H1 (cell line): ENCODE results near the gene HIPK3. TPM values are rescaled to one million over a fixed set of nuclear protein-coding genes. Genes with fewer than 3 reads are reported as not detected.

Source experiments
- CTCF ChIA-PET: fragments of 300-600 bp; sonication (Branson Sonifier 250); formaldehyde crosslinking; loops from one replicate; lab custom pipeline; 2021; ENCODE audit not compliant: partially characterized antibody; lab: Charles Lee
- POLR2A ChIA-PET: fragments of 300-600 bp; sonication (Branson Sonifier 250); formaldehyde crosslinking; loops from one replicate; lab custom pipeline; 2021; ENCODE audit warnings: inconsistent platforms; ENCODE audit not compliant: partially characterized antibody; lab: Charles Lee
- DNase-seq, 2 experiments: peaks; one replicate each; pipeline versions ENCODE4 v3.0.0 to v3.0.0-alpha.2; 2010 to 2022; ENCODE audit warnings: low spot score in 2 of 2, low read depth in 1 of 2, mixed read lengths in 1 of 2
- FAIRE-seq: peaks from 2 replicates; lab custom pipeline; 2011; peaks lifted over from hg19 to GRCh38; lab: Jason Lieb, UNC
- H2AFZ ChIP-seq: 2 replicates; pipeline ENCODE4 v1.8.1; 2012; ENCODE audit warnings: low read length, inconsistent platforms
- H2AK5ac ChIP-seq: 2 replicates; pipeline ENCODE4 v1.6.1; 2013; ENCODE audit warnings: low read depth, low read length
- H2BK120ac ChIP-seq: replicated peaks from 2 replicates; pipeline ENCODE3; 2013; ENCODE audit warnings: low read depth, low read length, inconsistent platforms
- H2BK12ac ChIP-seq: 2 replicates; pipeline ENCODE4 v1.6.1; 2013; ENCODE audit warnings: low read depth, low read length
- H2BK15ac ChIP-seq: 2 replicates; pipeline ENCODE4 v1.6.1; 2013; ENCODE audit warnings: low read length
- H2BK20ac ChIP-seq: 2 replicates; pipeline ENCODE4 v1.6.1; 2013; ENCODE audit warnings: low read length
- H2BK5ac ChIP-seq: 2 replicates; pipeline ENCODE4 v1.6.1; 2013; ENCODE audit warnings: low read depth, low read length
- H3K14ac ChIP-seq: 2 replicates; pipeline ENCODE4 v1.6.1; 2013; ENCODE audit warnings: inconsistent platforms; ENCODE audit not compliant: insufficient read length
- H3K18ac ChIP-seq: 2 replicates; pipeline ENCODE4 v1.6.1; 2013; ENCODE audit warnings: low read length; ENCODE audit errors: extremely low read depth
- H3K23ac ChIP-seq: 2 replicates; pipeline ENCODE4 v1.6.1; 2013; ENCODE audit warnings: inconsistent platforms; ENCODE audit not compliant: insufficient read length
- H3K23me2 ChIP-seq: 2 replicates; pipeline ENCODE4 v1.6.1; 2013; ENCODE audit warnings: low read depth, low read length
- H3K27ac ChIP-seq: 2 replicates; pipeline ENCODE4 v1.6.1; 2011; ENCODE audit warnings: low read depth, low read length, inconsistent platforms
- H3K27me3 ChIP-seq, 4 experiments: replicated peaks in 1 of 4; 1 replicate in 1 of 4; 2 replicates in 3 of 4; pipeline versions ENCODE4 v1.6.1 to v1.8.1; 2011 to 2013; ENCODE audit warnings: low read length in 3 of 4, mild to moderate bottlenecking in 3 of 4, inconsistent platforms in 2 of 4, mixed read lengths in 2 of 4, moderate library complexity in 1 of 4; ENCODE audit not compliant: control insufficient read depth in 3 of 4, insufficient read depth in 3 of 4; ENCODE audit errors: extremely low read depth in 1 of 4
- H3K36me3 ChIP-seq, 4 experiments: 2 replicates each; pipeline versions ENCODE4 v1.6.1 to v1.8.1; 2011 to 2013; ENCODE audit warnings: mild to moderate bottlenecking in 4 of 4, low read length in 3 of 4, moderate library complexity in 2 of 4, control low read depth in 1 of 4, inconsistent platforms in 1 of 4; ENCODE audit not compliant: insufficient read depth in 4 of 4, control insufficient read depth in 2 of 4
- H3K4ac ChIP-seq: replicated peaks from 2 replicates; pipeline ENCODE3; 2013; ENCODE audit warnings: low read length, low read depth, mixed read lengths, inconsistent platforms; ENCODE audit not compliant: insufficient read length
- H3K4me1 ChIP-seq, 4 experiments: replicated peaks in 1 of 4; 1 replicate in 1 of 4; 2 replicates in 3 of 4; pipeline versions ENCODE4 v1.6.1 to v1.8.1; 2011 to 2013; ENCODE audit warnings: low read length in 3 of 4, inconsistent platforms in 2 of 4, mixed read lengths in 1 of 4; ENCODE audit not compliant: insufficient read depth in 4 of 4, control insufficient read depth in 3 of 4
- H3K4me2 ChIP-seq, 2 experiments: 2 replicates each; pipeline versions ENCODE4 v1.6.1 to v1.8.1; 2011 to 2013; ENCODE audit warnings: low read depth in 2 of 2, low read length in 2 of 2, control low read depth in 1 of 2, inconsistent platforms in 1 of 2, mild to moderate bottlenecking in 1 of 2; ENCODE audit not compliant: insufficient read depth in 1 of 2
- H3K4me3 ChIP-seq, 4 experiments: fragments of 200-600, 300-600 bp in 1 of 4; sonication (generic), shearing (Covaris generic), sonication (Bioruptor Twin) in 1 of 4; 2 replicates each; pipeline versions ENCODE4 v1.5.1 to v1.8.1; 2011 to 2016; ENCODE audit warnings: low read length in 4 of 4, low read depth in 3 of 4, control low read depth in 2 of 4, inconsistent platforms in 2 of 4, mild to moderate bottlenecking in 2 of 4, mixed read lengths in 1 of 4, moderate library complexity in 1 of 4; ENCODE audit not compliant: insufficient read depth in 2 of 4; ENCODE audit errors: extremely low read depth in 1 of 4
- H3K56ac ChIP-seq: replicated peaks from 2 replicates; pipeline ENCODE3; 2013; ENCODE audit warnings: low read depth, mild to moderate bottlenecking, mixed read lengths, low read length, inconsistent platforms; ENCODE audit not compliant: insufficient read length
- H3K79me1 ChIP-seq: 2 replicates; pipeline ENCODE4 v1.6.1; 2013; ENCODE audit warnings: low read depth, low read length, control low read depth
- H3K79me2 ChIP-seq, 2 experiments: 2 replicates each; pipeline versions ENCODE4 v1.6.1 to v1.8.1; 2012 to 2013; ENCODE audit warnings: low read length in 2 of 2, mild to moderate bottlenecking in 2 of 2, inconsistent platforms in 1 of 2; ENCODE audit not compliant: insufficient read depth in 2 of 2, control insufficient read depth in 1 of 2
- H3K9ac ChIP-seq, 4 experiments: replicated peaks in 1 of 4; 1 replicate in 1 of 4; 2 replicates in 3 of 4; pipeline versions ENCODE4 v1.6.1 to v1.8.1; 2011 to 2013; ENCODE audit warnings: low read depth in 3 of 4, low read length in 3 of 4, control low read depth in 2 of 4, mild to moderate bottlenecking in 2 of 4, moderate library complexity in 2 of 4, inconsistent platforms in 1 of 4; ENCODE audit errors: extremely low read depth in 1 of 4
- H3K9me3 ChIP-seq, 2 experiments: 2 replicates each; pipeline versions ENCODE4 v1.6.1 to v1.8.1; 2012 to 2013; ENCODE audit warnings: mild to moderate bottlenecking in 2 of 2, moderate library complexity in 2 of 2, control low read depth in 1 of 2, inconsistent platforms in 1 of 2, low read depth in 1 of 2, low read length in 1 of 2, mixed read lengths in 1 of 2; ENCODE audit not compliant: insufficient read depth in 2 of 2
- H4K20me1 ChIP-seq, 2 experiments: replicated peaks in 1 of 2; 2 replicates each; pipeline versions ENCODE3 to v1.8.1; 2011 to 2013; ENCODE audit warnings: inconsistent platforms in 2 of 2, low read length in 2 of 2, mild to moderate bottlenecking in 1 of 2; ENCODE audit not compliant: insufficient read depth in 2 of 2, control insufficient read depth in 1 of 2
- H4K5ac ChIP-seq: 2 replicates; pipeline ENCODE4 v1.6.1; 2013; ENCODE audit warnings: low read length, low read depth, mixed read lengths, inconsistent platforms; ENCODE audit not compliant: insufficient read length
- H4K8ac ChIP-seq: 2 replicates; pipeline ENCODE4 v1.8.0; 2013; ENCODE audit warnings: mild to moderate bottlenecking, moderate library complexity, low read length, inconsistent platforms; ENCODE audit not compliant: insufficient read depth; ENCODE audit errors: extremely low read depth
- H4K91ac ChIP-seq: replicated peaks from 2 replicates; pipeline ENCODE3; 2013; ENCODE audit warnings: low read length, mixed read lengths, inconsistent platforms; ENCODE audit not compliant: insufficient read length
- EZH2 ChIP-seq: fragments of 200-600 bp; sonication (generic); IDR thresholded peaks from 2 replicates; pipeline ENCODE4 v1.7.1; 2012; ENCODE audit warnings: low read depth, mild to moderate bottlenecking, moderate library complexity, low read length, inconsistent platforms; ENCODE audit not compliant: severe bottlenecking
- FOSL1 ChIP-seq: IDR thresholded peaks from 2 replicates; pipeline ENCODE4 v1.6.1; 2011; ENCODE audit warnings: mild to moderate bottlenecking, low read depth, low read length, moderate library complexity; ENCODE audit not compliant: insufficient read depth
- NANOG ChIP-seq: IDR thresholded peaks from 2 replicates; pipeline ENCODE4 v1.6.1; 2011; ENCODE audit warnings: low read length, low read depth, mild to moderate bottlenecking, inconsistent platforms; ENCODE audit not compliant: insufficient read depth, poor library complexity, severe bottlenecking
- SIRT6 ChIP-seq: IDR thresholded peaks from one replicate; pipeline ENCODE4 v1.7.1; 2012; ENCODE audit warnings: low read length, inconsistent platforms
- SUZ12 ChIP-seq: fragments of 200-600 bp; sonication (generic); IDR thresholded peaks from 2 replicates; pipeline ENCODE4 v1.6.1; 2012; ENCODE audit warnings: mild to moderate bottlenecking, inconsistent platforms, low read length, moderate library complexity, mixed read lengths
- TEAD4 ChIP-seq: IDR thresholded peaks from 2 replicates; pipeline ENCODE4 v1.6.1; 2012; ENCODE audit warnings: low read depth, low read length, inconsistent platforms, mixed read lengths
- WGBS, 2 experiments: shearing (Covaris generic) in 1 of 2; methylation state at CpG; one replicate each; pipeline versions ENCODE4 v1.1.6 to v1.1.7; 2013 to 2015; ENCODE audit warnings: low lambda C conversion rate in 2 of 2, mixed read lengths in 2 of 2, inconsistent platforms in 1 of 2, low coverage in 1 of 2, missing lambda C conversion rate in 1 of 2; ENCODE audit not compliant: insufficient replicate concordance in 2 of 2, insufficient coverage in 1 of 2, insufficient read length in 1 of 2; ENCODE audit errors: extremely low coverage in 1 of 2, missing lambda C conversion rate in 1 of 2; 5-methylcytosine and 5-hydroxymethylcytosine counted together
- polyA plus RNA-seq, 7 experiments: library from polyadenylated mRNA; depleted of rRNA in 3 of 7; stranded (reverse) in 5 of 7; unstranded in 2 of 7; fragments of >200 nt in 5 of 7; fragments of 200-250 nt in 2 of 7; gene quantifications; 1 replicate in 5 of 7; 2 replicates in 1 of 7; 4 replicates in 1 of 7; pipeline versions ENCODE4 v1.2.1 to v1.2.3, GENCODE V29; 2011 to 2013; ENCODE audit warnings: missing spikeins in 2 of 7, mixed read lengths in 2 of 7
- total RNA-seq: library from RNA; stranded (reverse); fragmentation: NEBNext Ultra II Directional; extraction: Animal tissue kit (Norgen Biotek cat#: 25700); gene quantifications from 2 replicates; pipeline ENCODE4 v1.2.1, GENCODE V29; 2021
- TF ChIP-seq, protein P1 (sequence below): IDR thresholded peaks from 2 replicates; pipeline ENCODE4 v1.6.1; 2011; ENCODE audit warnings: low read length, improper control_type of control experiment
- TF ChIP-seq, protein P2 (sequence below): IDR thresholded peaks from 2 replicates; pipeline ENCODE4 v1.6.1; 2012; ENCODE audit warnings: inconsistent platforms

The HIPK3 gene
- total and polyA plus RNA-seq, 2 of the 8 experiments (the other 6 are each of a cell fraction or from before 2014, with no cell fraction given) = 5.0 to 22.3 TPM

DNA sequence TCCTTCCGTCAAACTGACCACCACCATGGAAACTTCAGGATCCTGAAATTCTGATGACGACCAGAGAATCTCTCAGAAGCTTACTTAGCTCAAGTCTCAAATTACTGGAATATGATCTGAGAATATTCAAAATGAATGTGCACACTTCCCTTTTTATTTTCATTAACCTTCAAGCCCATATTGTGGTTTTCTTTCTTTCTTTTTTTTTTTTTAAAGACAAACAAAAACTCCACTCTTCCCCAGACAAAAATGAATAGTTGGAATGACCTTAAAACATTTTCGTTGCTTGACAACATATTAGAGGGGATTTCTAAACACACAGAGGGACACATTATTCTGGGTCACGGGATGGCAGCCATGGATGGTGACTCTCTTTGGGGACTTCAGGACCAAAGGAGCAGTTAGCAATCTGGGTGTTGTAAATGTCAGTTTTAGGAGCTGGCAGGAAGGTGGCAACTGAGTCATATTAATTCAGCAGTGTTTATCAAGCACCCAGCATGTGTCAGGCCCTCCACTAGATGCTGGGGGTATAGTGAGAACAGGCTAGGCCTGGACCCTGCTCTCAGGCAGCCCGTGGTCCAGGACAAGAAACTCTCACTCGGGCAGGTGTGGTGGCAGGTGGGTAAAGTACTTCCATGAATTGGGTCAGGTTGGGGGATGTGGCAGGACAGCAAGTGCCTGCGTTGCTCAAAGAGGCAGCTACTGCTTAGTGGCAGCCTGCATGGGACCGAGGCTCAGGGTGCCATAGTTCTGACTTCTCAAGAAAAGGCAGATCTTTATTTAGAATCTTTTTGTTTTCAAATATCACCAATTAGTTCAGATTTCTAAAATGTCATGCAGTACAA lies 126.1 kb downstream of the HIPK3 start:
- Histone ChIP-seq H3K9ac (no peak overlapping the region), H2BK120ac (no peak overlapping the region), H2BK20ac (no peak overlapping the region), H3K23ac (no peak overlapping the region), H3K79me1 (no peaks in the 10 kb centered on the region), H3K18ac (no peak overlapping the region), H3K27ac (no peak overlapping the region), H3K36me3 (no peaks in the 10 kb centered on the region), H3K27me3 (peaks cover 0 to 5% (median 5%) of the 10 kb centered on the region in 4 experiments; a peak in 5 of 7 replicates), H3K79me2 (no peaks in the 10 kb centered on the region), H2BK5ac (no peak overlapping the region), H3K9me3 (peaks cover 0 to 4% of the 10 kb centered on the region in 2 experiments; a peak in 2 of 4 replicates), H2BK12ac (no peak overlapping the region), H3K4ac (no peak overlapping the region), H3K4me2 (no peak overlapping the region), H3K56ac (no peak overlapping the region), H2AK5ac (no peak overlapping the region), H2BK15ac (no peak overlapping the region), H4K8ac (no peak overlapping the region), H2AFZ (no peak overlapping the region), H4K91ac (no peak overlapping the region), H3K4me1 (no peaks in the 10 kb centered on the region), H3K4me3 (no peak overlapping the region), H4K5ac (no peak overlapping the region), H3K14ac (no peak overlapping the region), H3K23me2 (peaks cover 2% of the 10 kb centered on the region; the same call in 1 of the 2 replicates), H4K20me1 (no peaks in the 10 kb centered on the region)
- no peak for DNase-seq
- no peak for TF ChIP-seq TEAD4
- TF ChIP-seq SIRT6 = no peak
- no peak for TF ChIP-seq NANOG
- TF ChIP-seq, protein P1, sequence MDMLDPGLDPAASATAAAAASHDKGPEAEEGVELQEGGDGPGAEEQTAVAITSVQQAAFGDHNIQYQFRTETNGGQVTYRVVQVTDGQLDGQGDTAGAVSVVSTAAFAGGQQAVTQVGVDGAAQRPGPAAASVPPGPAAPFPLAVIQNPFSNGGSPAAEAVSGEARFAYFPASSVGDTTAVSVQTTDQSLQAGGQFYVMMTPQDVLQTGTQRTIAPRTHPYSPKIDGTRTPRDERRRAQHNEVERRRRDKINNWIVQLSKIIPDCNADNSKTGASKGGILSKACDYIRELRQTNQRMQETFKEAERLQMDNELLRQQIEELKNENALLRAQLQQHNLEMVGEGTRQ = no peak
- TF ChIP-seq SUZ12 = no peak
- TF ChIP-seq, protein P2, sequence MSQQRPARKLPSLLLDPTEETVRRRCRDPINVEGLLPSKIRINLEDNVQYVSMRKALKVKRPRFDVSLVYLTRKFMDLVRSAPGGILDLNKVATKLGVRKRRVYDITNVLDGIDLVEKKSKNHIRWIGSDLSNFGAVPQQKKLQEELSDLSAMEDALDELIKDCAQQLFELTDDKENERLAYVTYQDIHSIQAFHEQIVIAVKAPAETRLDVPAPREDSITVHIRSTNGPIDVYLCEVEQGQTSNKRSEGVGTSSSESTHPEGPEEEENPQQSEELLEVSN = no peak
- no peak for TF ChIP-seq FOSL1
- no peak for TF ChIP-seq EZH2
- 79% methylated on average over 8 of the region's 8 CpGs; no CpG with 5 or more reads in 1 of the 2 experiments for WGBS, 2 experiments
- ChIA-PET CTCF (interaction anchor here (1.4 kb wide), 1 partner anchor 304 kb away, joined by 3 read pairs; no protein-coding TSS in a partner anchor), POLR2A (no interaction called here)
- FAIRE-seq = no peak
